Kidney epithelial cell (primary cell): ENCODE results near the gene APCDD1. TPM values are rescaled to one million over a fixed set of nuclear protein-coding genes. Genes with fewer than 3 reads are reported as not detected.

Experiments used
- DNase-seq: peaks from one replicate; pipeline ENCODE4 v3.0.0-alpha.2; 2010; ENCODE audit warnings: low read depth
- H3K27me3 ChIP-seq: 2 replicates; pipeline ENCODE4 v1.6.0; 2011; ENCODE audit warnings: low read length; ENCODE audit not compliant: control insufficient read depth, insufficient read depth
- H3K36me3 ChIP-seq: 2 replicates; pipeline ENCODE4 v1.5.1; 2011; ENCODE audit warnings: low read length; ENCODE audit not compliant: control insufficient read depth, insufficient read depth
- H3K4me3 ChIP-seq: 2 replicates; pipeline ENCODE4 v1.5.1; 2011; ENCODE audit warnings: low read depth, mild to moderate bottlenecking, control low read depth, low read length
- CTCF ChIP-seq: IDR thresholded peaks from 2 replicates; pipeline ENCODE4 v1.5.1; 2011; ENCODE audit warnings: mild to moderate bottlenecking, moderate library complexity, low read length, control low read depth, inconsistent platforms; ENCODE audit not compliant: insufficient read depth, poor library complexity, severe bottlenecking
- total RNA-seq: library from RNA; depleted of rRNA; stranded (reverse); fragments of >200 nt; gene quantifications from 2 replicates; pipeline ENCODE4 v1.2.3, GENCODE V29; 2015

Gene APCDD1
- total RNA-seq, 1 donor from 2014 or later, result 0.71 TPM

DNA sequence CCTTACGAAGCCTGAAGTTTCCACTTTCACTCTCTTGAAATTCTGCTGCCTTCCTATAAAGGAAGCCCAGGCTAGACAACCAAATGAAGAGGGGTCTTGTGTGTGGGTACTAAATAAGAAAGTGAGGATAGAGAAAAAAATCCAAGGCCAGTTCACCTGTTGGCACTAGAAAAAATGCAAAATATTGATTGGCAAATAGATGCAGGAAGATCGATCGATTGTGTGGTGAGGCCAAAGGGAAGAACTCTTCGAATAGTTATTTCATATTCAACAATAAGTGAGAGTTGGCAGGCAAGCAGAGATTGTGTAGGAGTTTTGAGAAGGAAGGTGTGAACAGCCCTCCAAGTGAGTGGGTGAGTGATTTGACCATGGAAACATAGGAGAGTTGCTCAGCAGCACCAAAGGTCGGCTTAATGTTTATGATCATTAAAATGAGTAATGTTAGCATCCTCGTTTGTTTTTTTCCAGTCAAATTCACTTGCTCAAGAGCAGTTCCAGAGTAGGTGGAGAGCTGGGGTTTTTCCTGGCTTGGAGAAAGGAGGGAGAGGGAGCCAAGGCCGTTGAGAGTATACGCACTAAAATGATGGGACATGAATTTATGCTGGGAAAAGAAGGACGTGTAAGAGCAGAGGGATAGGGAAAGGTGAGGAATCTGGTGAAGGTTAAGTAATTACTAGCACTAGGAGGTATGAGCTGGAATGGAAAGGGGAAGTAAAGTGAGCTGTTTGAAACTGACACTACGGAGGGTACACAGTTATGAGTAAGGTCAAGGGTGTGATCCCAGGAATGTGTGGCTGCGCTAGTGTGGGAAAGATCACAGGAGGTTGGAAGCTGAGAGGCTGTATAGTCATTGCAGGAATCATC, 70.3 kb downstream of the APCDD1 start:
- DNase-seq, result peak; percentile 29
- H3K4me3 ChIP-seq, result no peak overlapping the region

GRCh38 chr18:10525371-10525691, 70.9 kb downstream of the APCDD1 start:
- TF ChIP-seq CTCF, result no peak
- DNase-seq, result no peak
- Histone ChIP-seq H3K27me3 (no peaks in the 10 kb centered on the region), H3K4me3 (peak overlapping the region; percentile 95), H3K36me3 (no peaks in the 10 kb centered on the region)

More for the DNA sequence above, 70.3 kb downstream of the APCDD1 start:
- H3K36me3 ChIP-seq, result no peaks in the 10 kb centered on the region
- TF ChIP-seq CTCF, result no peak
- H3K27me3 ChIP-seq, result no peaks in the 10 kb centered on the region

DNA sequence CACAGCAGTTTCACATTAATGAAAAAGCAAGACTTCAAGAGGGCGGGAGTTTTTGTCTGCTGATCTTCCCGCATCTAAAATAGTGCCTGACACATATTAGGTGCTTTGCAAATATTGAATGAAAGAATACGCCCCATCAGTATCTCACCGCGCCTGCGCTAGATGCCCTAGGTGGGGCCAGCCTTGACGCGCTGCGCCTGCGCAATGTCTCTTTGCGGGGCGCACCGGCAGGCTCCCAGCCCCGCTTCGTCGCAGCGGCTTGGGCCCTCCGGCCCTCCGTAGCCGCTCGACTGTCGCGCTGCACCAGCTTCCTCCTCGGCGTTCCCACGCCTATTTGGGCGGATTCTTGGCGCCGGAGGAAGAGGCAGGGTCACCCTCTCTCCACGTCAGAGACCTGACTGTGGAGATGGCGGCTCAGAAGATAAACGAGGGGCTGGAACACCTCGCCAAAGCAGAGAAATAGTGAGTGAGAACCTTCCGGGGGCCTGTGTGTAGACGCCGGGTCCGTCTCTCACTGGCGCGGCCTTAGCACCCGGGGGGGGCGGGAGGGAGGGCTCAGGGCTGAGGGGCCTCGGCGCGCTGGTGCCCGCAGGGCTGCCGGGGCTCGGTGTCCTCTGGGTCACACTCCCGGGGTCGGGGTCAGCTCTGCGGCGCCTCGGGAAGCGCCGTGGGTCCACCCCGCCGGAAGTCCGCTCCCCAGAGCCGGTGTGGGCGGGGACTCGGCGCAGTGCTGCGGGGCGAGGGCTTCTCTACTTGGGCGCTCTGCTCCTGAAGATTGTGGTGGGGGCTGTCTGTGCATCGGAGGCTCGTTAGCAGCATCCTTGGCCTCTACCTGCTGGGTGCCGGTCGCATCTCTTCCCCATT, 71.5 kb downstream of the APCDD1 start, which contains the start of gene NAPG:
Gene NAPG (plus strand): TSS at position 331 of the 864 bp plus-strand sequence. CDS start 76 bp downstream, at position 407.
- H3K36me3 ChIP-seq, result no peaks in the 10 kb centered on the region
- H3K4me3 ChIP-seq, result peak within 1 kb of the TSS; percentile 95
- peak; percentile 69 for DNase-seq
- TF ChIP-seq CTCF, result no peak
- no peaks in the 10 kb centered on the region for H3K27me3 ChIP-seq

DNA sequence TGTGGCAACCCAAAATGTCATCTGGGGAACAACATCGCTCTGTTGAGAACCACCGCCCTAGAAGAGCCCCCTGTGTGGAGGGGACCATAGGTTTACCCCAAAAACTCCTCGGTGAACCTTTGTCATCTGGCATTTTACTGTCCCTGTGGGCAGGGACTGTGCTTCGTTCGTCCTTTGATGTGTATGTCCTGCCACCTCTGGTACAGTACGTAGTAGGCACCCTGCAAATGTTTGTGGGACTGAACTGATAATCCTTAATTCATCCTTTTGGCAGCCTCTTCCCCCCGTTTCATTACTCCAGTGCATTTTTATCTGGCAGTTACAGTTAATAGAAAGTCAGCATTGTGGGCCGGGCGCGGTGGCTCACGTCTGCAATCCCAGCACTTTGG, 72.1 kb downstream of the APCDD1 start:
- H3K36me3 ChIP-seq, result no peaks in the 10 kb centered on the region
- DNase-seq, result no peak
- no peak for TF ChIP-seq CTCF
- peak overlapping the region; percentile 95 for H3K4me3 ChIP-seq
- H3K27me3 ChIP-seq, result no peaks in the 10 kb centered on the region

GRCh38 chr18:10528439-10528838, 74.0 kb downstream of the APCDD1 start:
- H3K36me3 ChIP-seq, result no peaks in the 10 kb centered on the region

More at GRCh38 chr18:10528439-10528838, 74.0 kb downstream of the APCDD1 start:
- no peak for DNase-seq
- H3K4me3 ChIP-seq, result no peak overlapping the region
- no peak for TF ChIP-seq CTCF
- no peaks in the 10 kb centered on the region for H3K27me3 ChIP-seq
